GM19395 (cell line): Measurements from ENCODE around the gene CHGA.

Source experiments
- ATAC-seq: cut with Tn5 transposase; IDR thresholded peaks from one replicate; pipeline ENCODE4 v1.9.1; 2021; ENCODE audit warnings: mild to moderate bottlenecking, moderate library complexity; ENCODE audit not compliant: unreplicated experiment

Gene CHGA

DNA sequence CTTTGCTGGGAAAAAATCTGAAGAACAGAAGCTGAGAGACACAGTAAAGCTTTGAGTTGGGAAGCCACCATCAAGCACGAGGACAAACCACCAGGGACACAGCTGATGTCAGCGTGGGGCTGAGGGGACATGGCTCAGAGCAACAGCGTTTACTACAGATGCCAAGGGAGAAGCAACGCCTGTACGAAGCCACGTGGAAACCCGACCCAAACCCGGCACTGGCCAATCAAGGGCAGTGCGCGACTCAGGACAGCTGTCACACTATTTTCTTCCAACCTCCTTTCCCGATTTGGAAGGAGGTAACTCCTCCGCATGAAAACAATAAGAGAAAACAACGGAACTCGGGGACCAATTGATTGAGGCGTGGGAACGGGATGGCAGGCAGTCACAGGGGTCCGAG is 20.2 kb upstream of the CHGA start:
- ATAC-seq = no peak

DNA sequence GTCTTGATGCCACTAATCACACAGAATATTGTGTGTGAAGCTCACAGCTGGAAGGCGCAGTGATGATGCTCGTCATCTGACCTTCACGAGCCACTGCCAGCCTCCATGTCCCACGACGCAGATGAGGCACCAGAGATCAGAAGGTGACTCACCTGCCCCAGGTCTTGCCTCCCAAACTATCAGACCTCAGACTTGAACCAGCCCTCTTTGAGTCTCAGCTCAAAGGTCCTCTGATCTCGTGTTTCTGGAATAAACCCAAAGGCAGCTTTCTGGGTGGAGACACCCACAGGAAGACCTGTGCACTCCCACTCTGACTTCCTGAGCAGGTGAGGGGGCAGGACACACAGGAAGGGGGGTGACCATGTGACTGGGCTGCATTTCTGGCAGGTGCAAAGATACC is 19.6 kb upstream of the CHGA start:
- ATAC-seq = no peak

DNA sequence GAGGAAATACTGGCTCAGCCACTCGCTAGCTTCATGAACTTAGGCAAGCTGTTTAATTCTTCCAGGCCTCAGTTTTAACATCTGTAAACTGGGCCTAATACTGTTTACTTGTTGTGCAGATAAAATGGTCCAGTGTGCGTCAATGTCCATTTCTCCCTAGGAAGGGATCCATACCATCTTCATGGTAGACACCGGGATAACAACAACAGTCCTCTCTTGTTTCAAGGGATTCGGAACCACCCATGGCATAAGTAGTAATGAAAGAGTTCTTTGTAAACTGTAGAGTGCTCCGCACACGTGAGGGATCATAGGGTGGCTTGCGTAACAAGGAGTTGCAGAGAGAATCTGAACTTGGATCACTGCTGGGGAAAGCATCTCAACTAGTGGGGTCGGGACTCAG is 17.3 kb upstream of the CHGA start:
- ATAC-seq = no peak

DNA sequence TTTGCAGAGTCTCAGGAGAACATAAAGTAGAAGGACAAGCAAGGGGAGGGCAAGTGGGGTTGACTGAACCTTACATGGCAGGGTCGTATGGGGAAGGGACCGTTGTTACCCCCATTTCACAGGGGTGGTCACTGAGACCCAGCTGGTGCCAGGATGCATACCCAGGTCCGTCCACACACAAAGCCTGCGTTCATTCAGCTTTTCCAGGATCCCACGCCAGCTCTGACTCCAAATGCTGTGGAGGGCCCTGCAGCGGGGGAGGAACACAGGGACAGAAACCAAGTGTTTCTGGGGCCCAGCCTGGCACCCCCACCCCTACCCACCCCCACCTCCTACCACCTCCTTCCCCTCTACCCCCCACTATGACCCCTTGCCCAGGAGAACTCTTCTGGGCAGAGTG is 16.5 kb upstream of the CHGA start:
- ATAC-seq = no peak

DNA sequence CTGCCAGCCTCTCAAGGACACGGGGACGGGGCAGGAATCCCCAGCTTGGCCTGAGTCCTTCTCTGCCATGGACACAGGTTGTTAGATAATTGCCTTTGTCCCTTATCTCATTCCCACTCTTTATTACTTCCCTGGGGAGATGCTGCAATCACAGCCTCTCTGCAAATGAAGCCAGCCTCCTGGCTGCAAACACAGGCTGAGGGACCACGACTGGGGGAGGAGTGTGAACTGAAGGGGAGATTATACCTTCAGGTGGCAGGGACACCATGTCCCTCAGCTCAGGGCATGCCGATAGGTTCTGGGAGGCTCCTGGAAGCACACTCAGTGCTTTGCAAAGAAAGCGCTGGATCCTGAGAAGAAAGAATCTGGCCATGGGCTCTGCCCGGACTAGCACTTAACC is 16.1 kb upstream of the CHGA start:
- ATAC-seq = no peak

DNA sequence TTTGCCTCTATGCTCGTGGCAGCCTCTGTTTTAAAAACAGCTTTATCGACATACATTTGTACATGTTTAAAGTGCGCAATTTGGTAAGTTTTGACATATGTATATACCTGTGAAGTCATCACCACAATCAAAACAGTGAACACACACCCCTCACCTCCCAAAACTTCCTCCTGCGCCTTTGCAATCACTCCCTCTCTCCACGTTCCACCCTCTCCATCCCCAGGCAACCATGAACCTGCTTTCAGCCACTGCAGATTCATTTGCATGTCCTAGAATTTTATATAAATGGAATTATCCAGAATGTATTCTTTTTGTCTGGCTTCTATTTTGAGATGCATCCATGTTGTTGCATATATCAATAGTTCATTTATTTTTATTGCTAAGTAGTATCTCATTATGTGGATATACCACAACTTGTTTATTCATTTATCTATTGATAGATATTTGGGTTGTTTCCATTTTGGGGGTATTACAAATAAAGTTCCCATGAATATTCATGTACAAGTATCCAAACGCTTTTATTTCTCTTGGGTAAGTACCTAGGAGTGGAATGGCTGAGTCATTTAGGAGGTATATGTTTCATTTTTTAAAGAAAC is 15.5 kb upstream of the CHGA start:
- no peak for ATAC-seq

DNA sequence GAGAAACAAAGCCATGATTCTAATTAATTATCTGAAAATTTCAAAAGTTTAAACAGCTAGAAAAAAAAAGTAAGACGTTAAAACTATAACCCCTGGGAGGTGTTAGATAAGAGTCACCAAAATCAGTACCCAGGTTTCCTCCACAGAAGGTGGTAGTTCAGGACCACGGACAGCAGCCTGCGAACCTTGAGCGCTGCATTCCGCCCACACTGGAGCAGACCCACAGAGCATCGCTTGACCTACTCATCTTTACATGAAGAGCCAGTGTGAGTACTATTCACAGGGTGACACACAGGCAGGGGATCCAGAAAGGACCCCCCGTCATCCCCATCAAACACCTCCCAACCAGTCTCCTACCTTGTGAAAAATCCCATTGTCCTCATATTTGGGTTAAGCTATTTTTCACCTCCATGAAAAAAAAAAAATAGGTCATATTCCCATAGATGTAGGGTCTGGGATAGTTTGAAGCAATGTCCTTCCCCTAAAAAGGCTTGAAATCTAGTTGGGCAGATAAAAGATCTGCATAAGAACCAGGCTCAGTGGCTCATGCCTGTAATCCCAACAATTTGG is 8.8 kb upstream of the CHGA start:
- no peak for ATAC-seq

DNA sequence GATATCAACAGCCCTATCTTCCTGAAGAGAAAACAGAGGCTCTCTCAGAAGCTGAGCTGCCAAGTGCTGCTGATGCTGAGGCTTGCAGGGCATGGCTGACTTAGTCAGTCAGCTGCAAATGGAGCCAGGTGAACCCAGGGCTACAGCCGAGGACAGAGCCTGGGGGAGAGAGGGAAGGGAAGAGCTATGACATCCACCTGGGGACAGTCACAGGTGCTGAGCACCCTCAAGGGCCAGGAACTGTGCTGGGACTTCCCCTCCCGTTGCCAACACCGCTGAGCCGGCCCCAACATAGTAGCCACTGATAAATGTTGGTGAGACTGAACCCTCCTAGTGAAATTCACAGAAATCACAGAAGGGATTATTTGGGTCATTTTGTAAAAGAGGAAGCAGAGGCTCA is 6.7 kb upstream of the CHGA start:
- no peak for ATAC-seq

DNA sequence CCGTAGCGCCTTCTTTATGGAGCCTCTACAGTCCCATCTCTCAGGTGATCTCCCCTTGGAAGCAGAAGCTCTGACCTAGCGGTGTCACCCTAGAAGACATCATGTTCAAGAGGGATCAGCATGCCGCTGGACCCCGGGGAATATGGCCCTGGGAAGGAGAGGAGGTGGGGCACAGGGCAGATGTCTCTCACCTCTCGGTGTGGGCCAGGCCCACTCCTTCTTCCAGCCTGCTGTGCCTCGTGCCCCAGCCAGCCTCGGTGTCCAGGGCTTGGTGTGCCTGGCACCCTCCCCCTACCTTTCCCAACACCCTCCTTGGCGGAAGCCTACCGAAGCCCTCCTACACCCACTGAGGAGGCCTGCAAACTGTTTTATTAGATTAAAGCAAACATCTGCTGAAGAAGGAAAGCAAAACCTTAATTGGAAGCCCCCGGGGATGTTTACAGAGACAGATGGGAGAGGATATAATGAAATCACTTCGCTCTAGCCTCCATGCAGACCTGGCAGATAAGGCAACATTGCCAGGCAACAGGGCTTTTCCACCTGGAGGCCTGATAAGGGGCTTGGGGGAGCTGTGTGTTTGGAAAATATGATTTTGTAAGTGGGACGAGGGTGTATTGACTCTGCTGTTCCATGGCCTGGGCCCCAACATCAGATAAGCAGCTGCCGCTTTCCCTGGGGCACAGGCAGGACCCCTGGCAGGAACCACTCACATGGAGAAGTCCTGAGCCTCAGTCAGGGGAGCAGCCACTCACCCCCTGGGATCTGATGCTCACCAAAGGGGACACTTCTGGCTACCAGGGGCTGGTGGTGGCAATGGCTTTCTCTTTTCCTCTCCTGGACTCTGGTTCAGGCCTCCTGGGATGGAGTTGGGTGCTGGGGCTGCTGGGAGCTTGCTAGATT is 5.7 kb upstream of the CHGA start:
- ATAC-seq = no peak

DNA sequence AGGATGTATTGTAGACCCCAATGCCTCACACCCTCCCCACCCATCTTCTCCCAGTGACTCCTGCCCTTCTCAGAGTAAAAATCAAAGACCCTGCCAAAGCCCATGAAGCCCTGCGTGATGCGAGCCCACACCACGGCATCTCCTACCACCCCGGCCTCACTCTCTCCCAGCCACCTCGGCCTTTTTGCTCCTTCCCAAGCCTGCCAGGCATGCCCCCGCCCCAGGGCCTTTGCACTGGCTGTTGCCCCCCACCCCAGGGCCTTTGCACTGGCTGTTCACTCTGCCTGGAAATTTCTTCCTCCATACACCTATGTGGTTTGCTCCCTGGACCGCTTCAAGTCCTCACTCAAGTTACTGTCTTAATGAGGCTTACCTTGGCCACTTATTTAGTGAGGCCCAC is 5.0 kb upstream of the CHGA start:
- no peak for ATAC-seq

DNA sequence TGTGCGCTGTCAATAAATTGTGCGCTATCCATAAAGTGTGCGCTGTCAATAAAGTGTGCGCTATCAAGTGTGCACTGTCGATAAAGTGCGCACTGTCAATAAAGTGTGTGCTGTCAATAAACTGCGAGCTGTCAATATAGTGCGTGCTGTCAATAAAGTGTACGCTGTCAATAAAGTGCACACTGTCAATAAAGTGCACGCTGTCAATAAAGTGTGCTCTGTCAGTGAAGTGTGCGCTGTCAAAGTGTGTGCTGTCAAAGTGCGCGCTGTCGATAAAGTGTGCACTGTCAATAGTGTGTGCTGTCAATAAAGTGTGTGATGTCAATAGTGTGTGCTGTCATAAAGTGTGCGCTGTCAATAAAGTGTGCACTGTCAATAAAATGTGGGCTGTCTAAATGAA is 2.9 kb upstream of the CHGA start:
- ATAC-seq = no peak

DNA sequence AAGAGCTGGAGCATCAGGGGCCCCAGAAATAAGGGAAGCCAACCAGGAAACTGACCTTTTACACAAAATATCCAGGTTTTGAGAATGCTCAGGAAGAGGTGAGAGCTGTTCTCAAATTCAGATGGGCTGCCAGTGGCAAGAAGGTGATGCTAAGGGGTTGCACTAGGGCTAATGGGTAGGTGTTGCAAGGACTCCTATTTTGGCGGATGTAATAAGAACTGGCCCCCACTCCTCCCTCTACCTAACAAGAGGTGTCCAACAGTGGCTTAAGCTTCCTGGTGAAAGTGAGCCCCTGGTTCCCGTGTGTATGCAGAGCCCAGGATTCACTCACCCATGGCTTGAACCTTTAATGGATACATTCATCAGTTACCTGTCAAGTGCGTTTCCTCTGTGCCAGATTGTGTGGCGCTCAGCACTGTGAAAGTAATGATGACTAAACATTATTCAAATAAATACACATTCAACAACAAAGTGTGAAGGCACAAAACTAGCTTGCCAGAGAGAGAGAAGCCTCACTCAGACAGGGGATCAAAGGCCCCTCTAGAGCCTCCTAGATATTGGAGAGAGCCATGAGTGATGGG is 705 bp upstream of the CHGA start:
- no peak for ATAC-seq

DNA sequence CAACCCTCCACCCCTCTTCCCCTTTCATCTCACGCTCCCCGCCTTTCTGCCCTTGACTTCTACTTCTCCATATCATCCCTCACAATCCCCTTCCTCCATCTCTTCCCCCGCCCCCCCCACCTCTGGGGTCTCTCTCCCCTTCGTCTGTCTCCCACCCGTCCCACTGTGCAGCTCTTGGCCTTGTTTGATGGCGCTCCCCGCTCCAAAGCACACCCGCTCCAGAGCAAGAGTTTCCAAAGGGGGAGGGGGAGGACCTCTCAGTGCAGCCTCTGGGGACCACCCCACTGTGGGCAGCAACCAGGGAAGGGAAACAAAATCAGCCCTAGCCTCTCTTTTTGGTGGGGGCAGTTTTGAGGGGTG is 774 bp downstream of the CHGA start:
- ATAC-seq = no peak

DNA sequence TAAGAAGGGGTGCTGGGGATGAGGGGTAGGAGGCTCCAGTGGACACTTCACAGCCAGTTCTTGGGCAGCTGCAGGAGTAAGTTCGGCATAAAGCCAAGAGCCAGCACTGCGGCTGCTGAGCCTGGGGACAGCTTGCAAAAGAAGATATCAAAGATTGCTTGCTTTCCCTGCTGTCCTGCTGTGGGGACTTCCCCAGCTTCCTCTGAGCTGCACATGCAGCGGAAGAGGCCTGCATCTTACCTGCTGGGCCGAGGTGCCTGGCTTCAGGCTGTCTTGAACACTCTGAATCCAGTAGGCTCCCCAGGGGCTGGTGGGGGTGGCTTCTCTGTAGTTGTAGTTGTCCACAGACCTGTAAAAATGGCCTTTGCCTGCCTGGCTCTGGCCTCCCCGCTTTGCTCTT is 1.3 kb downstream of the CHGA start:
- ATAC-seq = no peak

DNA sequence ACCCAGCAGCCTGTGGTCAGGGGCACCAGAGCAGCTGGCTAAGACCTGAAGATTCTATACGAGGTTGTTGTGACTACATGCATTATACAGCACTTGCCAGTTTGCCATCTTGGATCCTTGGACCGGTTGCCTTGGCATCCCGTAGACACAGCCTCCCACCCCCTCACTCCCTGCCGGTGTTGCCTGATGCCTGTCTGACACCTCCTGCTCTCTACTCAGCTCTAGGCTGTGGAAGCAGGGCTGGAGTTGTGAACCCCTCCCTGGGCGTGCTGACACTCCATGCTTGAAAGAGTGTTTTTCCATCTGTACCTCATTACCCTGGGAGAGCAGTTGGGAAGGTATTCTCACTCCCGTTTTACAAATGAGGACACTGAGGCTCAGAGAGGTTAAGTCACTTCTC is 2.5 kb downstream of the CHGA start:
- no peak for ATAC-seq

DNA sequence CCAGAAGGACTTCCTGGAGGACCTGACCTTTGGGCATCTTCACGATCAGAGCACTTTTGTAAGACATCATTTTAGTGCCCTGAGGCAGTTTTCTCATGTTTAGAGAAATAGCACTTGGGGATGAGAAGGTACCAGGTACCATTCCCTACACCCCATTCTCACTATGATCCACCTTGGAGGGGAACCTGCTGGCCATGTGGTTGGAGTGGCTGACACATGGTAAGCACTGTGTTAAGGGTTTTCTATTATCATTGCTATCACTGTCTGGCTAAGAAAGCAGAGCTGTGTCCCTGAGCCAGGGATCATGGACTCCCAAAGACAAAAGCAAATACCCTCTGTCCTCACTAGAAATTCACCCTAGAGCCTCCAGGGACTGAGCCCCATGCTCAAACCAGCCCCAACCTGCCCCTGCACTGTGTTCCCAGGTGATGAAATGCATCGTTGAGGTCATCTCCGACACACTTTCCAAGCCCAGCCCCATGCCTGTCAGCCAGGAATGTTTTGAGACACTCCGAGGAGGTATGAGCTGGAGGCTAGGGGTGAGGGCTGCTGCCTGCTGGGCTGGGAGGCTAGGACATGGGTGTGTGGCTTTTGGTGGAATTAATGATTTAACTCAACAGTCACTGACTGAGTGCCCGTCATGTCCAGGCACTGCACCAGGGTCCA is 3.4 kb downstream of the CHGA start:
- no peak for ATAC-seq

DNA sequence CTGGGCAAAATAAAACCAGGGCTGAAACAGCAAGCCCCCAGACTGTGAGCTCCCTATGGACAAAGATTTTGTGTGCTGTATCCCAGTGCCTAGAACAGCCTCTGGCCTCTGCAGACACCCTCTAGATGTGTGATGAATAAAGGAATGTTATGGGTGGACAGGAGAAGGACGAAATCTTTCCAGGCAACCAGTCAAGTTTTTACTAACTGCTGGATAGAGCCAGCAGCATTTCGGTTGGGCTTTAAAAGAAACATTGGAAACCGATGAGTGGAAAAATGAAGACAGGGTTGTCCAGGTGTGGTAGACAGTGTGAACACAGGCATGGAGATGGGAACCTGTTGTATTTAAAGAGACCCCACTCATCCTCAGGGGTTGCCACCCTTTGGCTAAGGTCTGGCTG is 4.0 kb downstream of the CHGA start:
- no peak for ATAC-seq

DNA sequence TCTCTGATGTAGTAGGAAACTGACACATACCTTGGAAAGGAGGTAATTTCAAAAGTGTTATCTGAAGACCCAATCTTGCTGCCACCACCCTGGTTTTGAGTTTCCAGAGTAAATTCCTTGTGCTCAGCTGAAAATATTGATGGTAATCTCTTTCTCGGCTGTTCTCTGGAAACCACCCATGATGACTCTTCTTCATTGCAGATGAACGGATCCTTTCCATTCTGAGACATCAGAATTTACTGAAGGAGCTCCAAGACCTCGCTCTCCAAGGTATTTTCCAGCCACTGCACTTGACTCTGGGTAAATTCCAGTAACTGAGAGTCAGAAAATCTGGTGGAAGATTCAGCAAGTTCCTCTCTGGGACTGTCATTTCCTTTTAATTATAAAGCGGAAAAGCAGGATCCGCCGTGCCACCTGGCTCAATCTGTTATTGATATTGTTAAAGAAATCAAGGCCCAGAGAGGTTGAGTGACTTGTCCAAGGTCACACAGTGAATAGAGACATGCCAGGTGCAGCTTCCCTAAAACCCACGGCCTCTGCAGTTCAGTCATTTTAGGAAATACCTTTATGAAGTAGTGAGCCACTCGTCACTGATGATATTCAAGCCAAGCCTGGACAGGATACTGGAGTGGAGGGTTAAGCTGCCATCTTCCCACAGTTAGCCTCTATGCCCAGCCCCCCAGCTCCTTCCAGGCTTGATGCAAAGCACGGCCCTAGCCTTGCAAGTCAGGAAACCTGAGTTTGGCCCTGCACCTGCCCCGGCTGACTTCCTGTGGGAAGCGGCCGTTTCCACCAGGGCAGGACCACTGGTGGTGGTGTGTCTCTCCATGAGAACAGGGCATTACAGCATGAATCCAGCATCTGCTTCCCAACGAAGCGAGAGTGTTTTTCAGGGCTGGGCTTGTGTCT is 4.7 kb downstream of the CHGA start:
- ATAC-seq = no peak

DNA sequence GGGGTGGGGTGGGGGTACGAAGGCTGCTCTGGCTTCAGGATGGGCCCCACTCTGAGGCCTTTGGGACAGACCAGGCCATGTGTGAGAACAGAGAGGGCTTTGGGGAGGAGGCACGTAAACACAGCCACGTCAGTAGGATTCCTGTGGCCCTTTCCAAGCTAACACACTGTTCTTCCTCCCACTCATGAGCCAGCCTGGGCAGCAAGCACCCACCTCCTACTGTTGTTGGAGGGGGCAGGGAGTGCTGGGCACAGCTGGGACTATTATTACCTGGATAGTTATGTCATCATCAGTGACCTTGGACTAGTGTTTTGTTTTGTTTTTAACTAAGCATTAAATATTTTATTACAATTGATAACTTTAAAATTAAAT is 5.3 kb downstream of the CHGA start:
- no peak for ATAC-seq

DNA sequence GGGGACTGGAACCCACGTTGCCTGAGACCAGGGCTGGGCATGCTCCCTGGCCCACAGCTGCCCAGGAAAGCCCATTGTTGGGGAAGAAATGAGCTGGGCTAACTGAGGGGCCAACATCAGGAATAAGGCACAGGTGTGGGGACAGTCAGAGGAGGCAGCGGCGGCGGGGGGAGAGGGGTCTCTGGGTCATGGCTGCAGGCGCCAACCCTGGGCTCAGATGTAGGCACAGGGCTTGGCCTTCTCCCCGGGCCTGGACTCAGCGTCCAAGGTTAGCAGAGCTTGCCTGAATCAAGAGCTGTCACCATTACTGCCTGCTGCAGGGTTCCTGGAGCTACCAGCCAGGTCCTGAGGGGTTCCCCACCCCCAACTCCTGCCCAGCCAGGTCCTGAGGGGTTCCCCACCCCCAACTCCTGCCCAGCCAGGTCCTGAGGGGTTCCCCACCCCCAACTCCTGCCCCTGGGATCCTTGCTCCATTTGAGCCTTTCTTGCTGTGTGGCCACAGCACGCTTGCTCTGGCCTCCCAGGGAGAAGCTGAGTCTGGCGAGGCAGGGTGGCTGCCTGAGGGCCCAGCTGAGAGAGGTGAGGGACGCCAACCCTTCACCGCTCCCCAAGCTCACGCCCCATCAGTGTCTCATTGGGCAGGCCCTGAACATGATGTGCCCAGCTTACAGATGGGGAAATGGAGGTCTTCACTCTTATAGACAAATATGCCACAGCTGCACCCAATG is 6.2 kb downstream of the CHGA start:
- no peak for ATAC-seq
